Inflammatory macrophage (primary cell): ENCODE data around the gene ZFYVE9.
A peak's percentile ranks its signal among the peaks of the same experiment; 100 is the strongest.
"Not testable (repeated sequence)": the region's sequence is repeated elsewhere in the genome, so short reads cannot be mapped to it uniquely, and the experiment has no call there.

Experiments
- DNase-seq, 2 donors: peaks; one replicate each; pipeline ENCODE4 v3.0.0-alpha.2; 2020 to 2022

Gene ZFYVE9

DNA sequence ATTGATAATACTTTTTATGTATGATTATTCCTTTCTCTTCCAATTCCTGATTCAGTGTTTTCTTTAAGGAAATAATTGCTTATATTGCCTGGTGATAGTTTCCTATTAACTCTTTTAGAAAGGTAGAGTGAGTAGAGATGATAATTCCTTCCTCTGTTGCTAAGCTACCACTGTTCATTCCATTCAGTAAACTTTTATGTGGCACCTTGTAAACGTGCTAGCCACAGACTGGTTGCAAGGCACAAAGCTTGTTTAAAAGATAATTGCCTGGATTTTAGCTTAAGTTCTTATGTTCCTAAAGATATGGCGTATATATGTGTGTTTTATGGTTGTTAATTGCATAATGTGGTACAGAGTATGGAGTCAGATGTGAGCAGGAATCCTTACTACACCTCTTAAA lies 3.2 kb downstream of the ZFYVE9 start:
- DNase-seq, result no peak

DNA sequence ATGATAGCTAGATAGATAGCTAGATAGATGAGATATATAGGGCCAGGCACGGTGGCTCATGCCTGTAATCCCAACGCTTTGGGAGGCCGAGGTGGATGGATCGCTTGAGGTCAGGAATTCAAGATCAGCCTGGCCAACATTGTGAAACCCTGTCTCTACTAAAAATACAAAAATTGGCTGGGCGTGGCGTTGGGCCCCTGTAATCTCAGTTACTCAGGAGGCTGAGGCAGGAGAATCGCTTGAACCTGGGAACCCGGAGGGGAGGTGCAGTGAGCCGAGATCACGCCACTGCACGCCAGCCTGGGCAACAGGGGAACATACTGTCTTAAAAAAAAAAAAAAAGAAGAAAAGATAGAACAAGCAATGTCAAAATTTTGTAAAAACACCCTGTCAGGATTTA lies 8.6 kb downstream of the ZFYVE9 start:
- DNase-seq, result not testable (repeated sequence)

GRCh38 chr1:52150946-52151345 lies 9.1 kb downstream of the ZFYVE9 start:
- no peak for DNase-seq

- no peak for DNase-seq
Measured at GRCh38 chr1:52152572-52152971, 10.7 kb downstream of the ZFYVE9 start.

DNA sequence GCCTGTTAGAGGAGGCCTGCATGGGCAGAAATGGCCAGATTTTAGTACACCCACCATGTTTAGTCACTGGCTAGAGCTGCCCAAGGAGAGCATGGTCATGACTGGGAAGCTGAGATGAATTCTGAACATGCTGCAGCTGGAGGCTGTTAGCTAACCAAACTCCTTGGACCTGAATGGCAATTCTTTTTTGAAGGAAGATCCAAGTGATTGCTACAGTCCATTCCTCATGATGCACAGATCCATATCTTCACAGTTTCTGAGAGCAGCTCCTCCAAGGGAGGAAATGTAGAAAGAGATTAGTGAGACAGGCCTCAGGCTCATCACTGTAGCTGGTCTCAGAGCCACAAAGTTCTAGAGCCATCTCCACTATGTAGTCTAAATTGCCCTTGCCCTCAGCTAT lies 11.1 kb downstream of the ZFYVE9 start:
- DNase-seq, result no peak

DNA sequence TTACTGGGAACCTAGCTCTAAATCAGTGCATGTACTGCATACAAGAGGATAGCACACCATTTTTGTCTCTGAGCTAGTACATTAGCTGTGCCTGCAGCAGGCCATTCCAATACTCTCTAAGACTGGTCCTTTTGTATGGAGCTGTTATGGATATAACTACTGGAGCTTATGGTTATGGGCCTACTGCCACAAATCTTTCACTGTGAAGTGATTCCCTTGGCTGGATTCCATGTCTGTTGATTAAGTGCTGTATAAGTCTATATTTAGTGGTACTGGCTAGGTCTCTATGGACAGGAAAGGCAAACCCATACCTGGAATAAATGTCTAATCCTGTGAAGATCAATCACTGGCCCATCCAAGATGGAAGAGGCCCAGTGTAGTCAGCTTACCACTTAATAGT lies 12.0 kb downstream of the ZFYVE9 start:
- DNase-seq, result no peak

DNA sequence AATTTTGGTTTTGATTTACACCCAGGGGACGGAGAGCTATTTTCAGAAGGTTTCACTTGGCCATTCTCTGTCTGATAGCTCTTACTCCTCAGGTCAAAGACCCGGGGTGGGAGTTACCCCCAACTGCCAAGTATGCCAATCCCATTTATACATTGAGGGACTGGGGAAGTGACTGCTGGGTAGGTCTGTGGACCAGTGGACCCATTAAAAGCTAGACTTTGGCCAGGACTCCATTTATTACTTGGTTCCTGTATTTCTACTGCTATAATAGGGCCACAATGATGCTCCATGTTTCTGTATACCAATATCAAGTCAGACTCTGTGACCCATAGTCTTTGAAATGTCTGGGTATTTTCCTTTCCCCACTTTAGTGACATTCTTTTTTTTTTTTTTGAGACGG lies 14.6 kb downstream of the ZFYVE9 start:
- DNase-seq, result no peak

GRCh38 chr1:52157582-52157981 lies 15.7 kb downstream of the ZFYVE9 start:
- DNase-seq, result no peak

- DNase-seq, result no peak
Measured at GRCh38 chr1:52158218-52158617, 16.3 kb downstream of the ZFYVE9 start.

GRCh38 chr1:52159033-52159789 lies 17.3 kb downstream of the ZFYVE9 start:
- DNase-seq, result no peak

DNA sequence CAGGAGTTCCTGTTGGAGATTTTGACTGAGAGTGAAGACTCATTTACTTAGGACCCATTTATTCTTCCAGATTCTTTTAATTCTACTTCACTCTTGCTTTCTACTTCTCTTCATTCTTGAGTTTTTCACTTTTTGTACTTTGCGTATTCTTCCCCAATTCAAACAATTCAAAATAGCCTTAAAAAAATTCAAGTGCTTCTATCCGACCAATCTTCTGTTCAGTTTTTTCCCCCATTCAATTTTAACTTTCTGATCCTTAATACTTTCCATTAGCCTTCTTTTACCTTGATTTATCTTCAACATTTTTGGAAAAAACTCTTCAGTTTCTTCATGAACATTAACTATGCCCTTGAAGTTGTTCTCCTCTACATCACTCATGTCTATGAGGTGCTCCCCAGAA lies 21.1 kb downstream of the ZFYVE9 start:
- DNase-seq, result no peak

GRCh38 chr1:52164604-52165003 lies 22.7 kb downstream of the ZFYVE9 start:
- DNase-seq, result no peak

DNA sequence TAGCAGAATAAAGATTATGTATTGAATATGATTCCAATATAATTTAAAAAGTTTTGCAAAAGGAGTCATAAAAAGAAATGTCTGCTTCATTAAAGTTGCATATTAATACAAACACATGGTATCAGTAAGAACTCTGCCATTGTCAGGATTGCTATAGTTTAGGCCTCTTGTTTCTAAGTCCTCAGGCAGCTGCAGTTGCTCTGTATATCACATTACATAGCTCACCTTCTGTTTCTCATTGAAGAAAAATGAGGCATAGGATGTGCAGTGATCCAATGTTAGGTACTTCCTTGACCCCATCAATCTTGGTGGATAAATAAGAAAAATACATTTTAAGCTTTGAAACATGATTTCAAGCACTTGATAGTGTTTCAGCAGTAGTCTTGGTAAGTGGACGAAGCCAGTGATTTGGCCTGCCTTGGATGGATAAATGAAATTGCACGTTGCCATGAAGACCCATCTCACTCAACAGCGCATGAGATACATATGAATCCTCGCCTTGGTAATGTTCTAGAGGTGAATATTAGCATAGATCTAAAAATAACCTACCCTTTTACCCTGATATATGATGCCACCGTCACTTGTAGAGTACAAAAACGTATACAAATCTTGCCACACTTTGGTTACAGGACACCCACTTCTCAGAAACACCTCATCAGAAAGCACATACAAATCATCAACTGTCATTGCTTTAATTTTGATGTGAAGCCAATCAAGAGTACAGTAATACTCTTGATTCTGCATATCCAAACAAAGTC lies 25.3 kb downstream of the ZFYVE9 start:
- DNase-seq, result no peak

- DNase-seq, result no peak
Measured at GRCh38 chr1:52168373-52169080, 26.6 kb downstream of the ZFYVE9 start.

GRCh38 chr1:52171149-52171548 lies 29.3 kb downstream of the ZFYVE9 start:
- not testable (repeated sequence) for DNase-seq

DNA sequence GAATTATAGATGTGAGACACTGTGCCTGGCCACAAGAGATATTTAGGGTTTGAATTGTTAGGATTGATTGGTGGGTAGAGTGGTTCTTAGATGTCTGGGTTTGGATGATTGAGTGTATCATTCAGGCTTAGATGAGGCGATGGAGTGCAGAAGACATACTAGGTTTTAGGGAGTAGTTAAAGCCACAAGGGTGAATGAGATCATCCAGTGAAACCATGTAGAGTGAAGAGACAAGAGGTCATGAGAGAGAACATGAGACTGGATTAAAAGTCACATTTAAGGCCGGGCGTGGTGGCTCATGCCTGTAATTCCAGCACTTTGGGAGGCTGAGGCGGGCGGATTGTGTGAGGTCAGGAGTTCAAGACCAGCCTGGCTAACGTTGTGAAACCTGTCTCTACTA lies 37.2 kb downstream of the ZFYVE9 start:
- DNase-seq, result no peak

DNA sequence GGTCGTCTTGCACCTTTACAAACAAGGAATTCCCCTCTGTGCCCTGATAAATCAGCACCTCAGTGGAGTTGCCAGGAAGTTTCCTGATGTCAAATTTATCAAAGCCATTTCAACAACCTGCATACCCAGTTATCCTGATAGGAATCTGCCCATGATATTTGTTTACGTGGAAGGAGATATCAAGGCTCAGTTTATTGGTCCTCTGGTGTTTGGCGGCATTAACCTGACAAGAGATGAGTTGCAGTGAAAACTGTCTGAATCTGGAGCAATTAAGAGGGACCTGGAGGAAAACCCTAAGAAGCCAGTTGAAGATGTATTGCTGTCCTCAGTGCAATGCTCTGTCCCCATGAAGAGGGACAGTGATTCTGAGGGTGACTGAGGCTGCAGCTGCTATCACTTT lies 38.3 kb downstream of the ZFYVE9 start:
- DNase-seq, result no peak

DNA sequence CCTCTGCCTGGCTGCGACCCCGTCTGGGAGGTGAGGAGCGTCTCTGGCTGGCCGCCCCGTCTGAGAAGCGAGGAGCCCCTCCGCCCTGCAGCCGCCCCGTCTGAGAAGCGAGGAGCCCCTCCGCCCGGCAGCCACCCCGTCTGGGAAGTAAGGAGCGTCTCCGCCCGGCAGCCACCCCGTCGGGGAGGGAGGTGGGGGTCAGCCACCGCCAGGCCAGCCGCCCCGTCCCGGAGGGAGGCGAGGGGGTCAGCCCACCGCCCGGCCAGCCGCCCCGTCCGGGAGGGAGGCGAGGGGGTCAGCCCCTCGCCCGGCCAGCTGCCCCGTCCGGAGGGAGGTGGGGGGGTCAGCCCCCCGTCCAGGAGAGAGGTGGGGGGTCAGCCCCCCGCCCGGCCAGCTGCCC lies 39.9 kb downstream of the ZFYVE9 start:
- DNase-seq, result not testable (repeated sequence)

DNA sequence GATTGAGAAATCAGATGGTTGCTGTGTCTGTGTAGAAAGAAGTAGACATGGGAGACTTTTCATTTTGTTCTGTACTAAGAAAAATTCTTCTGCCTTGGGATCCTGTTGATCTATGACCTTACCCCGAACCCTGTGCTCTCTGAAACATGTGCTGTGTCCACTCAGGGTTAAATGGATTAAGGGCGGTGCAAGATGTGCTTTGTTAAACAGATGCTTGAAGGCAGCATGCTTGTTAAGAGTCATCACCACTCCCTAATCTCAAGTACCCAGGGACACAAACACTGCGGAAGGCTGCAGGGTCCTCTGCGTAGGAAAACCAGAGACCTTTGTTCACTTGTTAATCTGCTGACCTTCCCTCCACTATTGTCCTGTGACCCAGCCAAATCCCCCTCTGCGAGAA lies 40.4 kb downstream of the ZFYVE9 start:
- not testable (repeated sequence) for DNase-seq

GRCh38 chr1:52182874-52183400 lies 41.0 kb downstream of the ZFYVE9 start:
- no peak for DNase-seq

DNA sequence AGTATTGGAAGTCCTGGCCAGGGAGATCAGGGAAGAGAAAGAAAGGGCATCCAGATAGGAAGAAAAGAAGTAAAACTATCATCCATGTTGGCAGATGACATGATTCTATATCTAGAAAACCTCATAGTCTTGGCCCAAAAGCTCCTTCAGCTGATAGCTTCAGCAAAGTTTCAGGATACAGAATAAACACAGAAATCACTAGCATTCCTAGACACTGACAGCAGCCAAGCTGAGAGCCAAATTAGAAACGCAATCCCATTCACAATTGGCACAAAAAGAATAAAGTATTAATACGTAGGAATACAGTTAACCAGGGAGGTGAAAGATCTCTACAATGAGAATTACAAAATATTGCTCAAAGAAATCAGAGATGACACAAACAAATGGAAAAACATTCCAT lies 44.6 kb downstream of the ZFYVE9 start:
- no peak for DNase-seq

DNA sequence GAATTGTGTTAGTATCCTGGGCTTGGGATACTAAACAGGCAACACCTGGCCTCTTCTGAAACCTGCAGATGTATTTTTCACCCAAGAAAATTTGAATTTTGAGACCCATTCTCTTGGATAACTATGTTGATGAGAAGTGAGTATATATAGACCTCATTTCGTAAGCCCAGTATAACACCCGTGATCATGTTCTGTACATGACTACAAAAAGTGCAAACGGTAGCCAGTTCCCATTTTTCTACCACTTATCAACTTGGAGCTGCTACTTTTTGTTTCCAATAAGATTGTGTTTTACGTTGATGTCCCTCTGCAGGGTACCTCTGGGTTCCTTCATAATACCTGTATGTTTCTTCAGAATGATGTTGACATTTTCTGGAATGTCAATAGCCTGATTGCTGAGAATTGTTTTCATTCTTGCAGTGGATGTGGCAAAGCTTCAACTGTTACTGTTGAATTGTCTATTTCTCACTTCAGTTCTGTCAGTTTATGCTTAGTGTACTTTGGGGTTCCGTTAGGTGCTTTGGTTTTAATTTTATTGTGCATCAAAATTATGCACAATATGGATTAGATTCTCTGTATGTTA lies 48.1 kb downstream of the ZFYVE9 start:
- DNase-seq, result peak; percentile 1 to 20
